Left lung (tissue), 10 donors: ENCODE measurements around the gene GSX2. TPM values are rescaled to one million over a fixed set of nuclear protein-coding genes. Genes with fewer than 3 reads are reported as not detected.

Experiments used
- ATAC-seq: fragments of 200-7000 bp; cut with Tn5 transposase; one replicate; pipeline ENCODE4 v1.9.1; 2020; ENCODE audit warnings: moderate library complexity
- DNase-seq, 4 donors: peaks; one replicate each; pipeline ENCODE4 v3.0.0-alpha.2; 2013 to 2020
- H3K27ac ChIP-seq, 2 donors: fragments of 200-600 bp; sonication (generic) in 1 of 2; one replicate each; pipeline versions ENCODE4 v1.5.0 to v1.8.0; 2020 to 2021
- H3K27me3 ChIP-seq, 2 donors: fragments of 200-600 bp; sonication (generic) in 1 of 2; one replicate each; pipeline versions ENCODE4 v1.5.0 to v1.8.0; 2020 to 2021
- H3K36me3 ChIP-seq, 2 donors: fragments of 200-600 bp; sonication (generic) in 1 of 2; one replicate each; pipeline versions ENCODE4 v1.5.0 to v1.8.0; 2020 to 2021
- H3K4me1 ChIP-seq, 2 donors: fragments of 200-600 bp; one replicate each; pipeline ENCODE4 v1.8.0; 2021
- H3K4me3 ChIP-seq, 2 donors: fragments of 200-600 bp; sonication (generic) in 1 of 2; one replicate each; pipeline versions ENCODE4 v1.5.0 to v1.8.0; 2020 to 2021; ENCODE audit warnings: mild to moderate bottlenecking in 1 of 2
- H3K9me3 ChIP-seq, 2 donors: fragments of 200-600 bp; sonication (generic) in 1 of 2; one replicate each; pipeline versions ENCODE4 v1.5.0 to v1.8.0; 2020 to 2021
- CTCF ChIP-seq, 2 donors: fragments of 200-600 bp; sonication (generic) in 1 of 2; IDR thresholded peaks; one replicate each; pipeline versions ENCODE4 v1.5.0 to v1.8.0; 2021; ENCODE audit warnings: antibody characterized with exemption in 2 of 2
- intact Hi-C, 2 donors: fragments of 100-400 bp; cut with DNase I; formaldehyde crosslinking; loops; one replicate each; pipeline versions ENCODE4 v1.11.2 to v1.14.2; 2022
- polyA plus RNA-seq, 6 donors: library from polyadenylated mRNA; unstranded; fragments of 120-200 nt; gene quantifications; one replicate each; pipeline ENCODE4 v1.2.1, GENCODE V29; 2013; ENCODE audit not compliant: insufficient read length in 6 of 6
- total RNA-seq, 2 donors: library from RNA; stranded (reverse); fragmentation: NEBNext Ultra II Directional; extraction: Animal tissue kit (Norgen Biotek cat#: 25700); gene quantifications; one replicate each; pipeline ENCODE4 v1.2.1, GENCODE V29; 2021
- donor health status: DM: no; HTN: yes; CAD: no.
- donor health status: DM: no; HTN: no; CAD: no.

Gene GSX2
- total and polyA plus RNA-seq, 8 donors, result not detected

- Histone ChIP-seq H3K4me1 (peaks cover 12 to 16% of the 10 kb centered on the region in 2 donors), H3K36me3 (no peaks in the 10 kb centered on the region), H3K27me3 (peaks cover 35 to 52% of the 10 kb centered on the region in 2 donors), H3K27ac (no peak overlapping the region), H3K4me3 (no peak overlapping the region), H3K9me3 (no peaks in the 10 kb centered on the region)
- no peak for TF ChIP-seq CTCF (IDR thresholded peaks at IDR 0.05)
- ATAC-seq, result no peak
- DNase-seq, result no peak
- intact Hi-C loops, result no loop called here
Measured at GRCh38 chr4:54089875-54090274, 10.1 kb upstream of the GSX2 start.

GRCh38 chr4:54090404-54090803 is 9.6 kb upstream of the GSX2 start:
- intact Hi-C loops, result no loop called here
- ATAC-seq, result no peak
- H3K4me3 ChIP-seq, result no peak overlapping the region
- no peak for DNase-seq
- no peak for TF ChIP-seq CTCF (IDR thresholded peaks at IDR 0.05)
- H3K27ac ChIP-seq, result no peak overlapping the region
- no peaks in the 10 kb centered on the region for H3K36me3 ChIP-seq
- no peaks in the 10 kb centered on the region for H3K9me3 ChIP-seq
- peaks cover 12 to 16% of the 10 kb centered on the region in 2 donors for H3K4me1 ChIP-seq
- H3K27me3 ChIP-seq, result peaks cover 40 to 57% of the 10 kb centered on the region in 2 donors

- no peak for TF ChIP-seq CTCF (IDR thresholded peaks at IDR 0.05)
- ATAC-seq, result peak; percentile 88
- no peak overlapping the region for H3K27ac ChIP-seq
- H3K36me3 ChIP-seq, result no peaks in the 10 kb centered on the region
- H3K9me3 ChIP-seq, result no peaks in the 10 kb centered on the region
- peaks cover 12 to 16% of the 10 kb centered on the region in 2 donors for H3K4me1 ChIP-seq
- peaks cover 46 to 64% of the 10 kb centered on the region in 2 donors for H3K27me3 ChIP-seq
- DNase-seq, result peak in 2 of 4 donors; percentile 41 to 79
- H3K4me3 ChIP-seq, result peak overlapping the region; percentile 31 to 35
- intact Hi-C loops, result no loop called here
Measured at GRCh38 chr4:54090804-54091623, 8.9 kb upstream of the GSX2 start.

GRCh38 chr4:54091637-54092404 is 8.1 kb upstream of the GSX2 start:
- H3K27me3 ChIP-seq, result peaks cover 54 to 72% of the 10 kb centered on the region in 2 donors
- peaks cover 12 to 16% of the 10 kb centered on the region in 2 donors for H3K4me1 ChIP-seq
- no peak for TF ChIP-seq CTCF (IDR thresholded peaks at IDR 0.05)
- intact Hi-C loops, result no loop called here
- peak; percentile 59 to 91 (median 81) for DNase-seq
- H3K36me3 ChIP-seq, result no peaks in the 10 kb centered on the region
- peak; percentile 90 for ATAC-seq
- peak overlapping the region; percentile 31 to 35 for H3K4me3 ChIP-seq
- no peak overlapping the region for H3K27ac ChIP-seq
- no peaks in the 10 kb centered on the region for H3K9me3 ChIP-seq
